HG02798 (cell line): ENCODE results near the gene DCBLD1.

Experiments
- ATAC-seq: cut with Tn5 transposase; IDR thresholded peaks from one replicate; pipeline ENCODE4 v1.9.1; 2021; ENCODE audit warnings: mild to moderate bottlenecking; ENCODE audit not compliant: unreplicated experiment, poor library complexity

The DCBLD1 gene

GRCh38 chr6:117550078-117550600 lies 67.7 kb downstream of the DCBLD1 start:
- no peak for ATAC-seq

DNA sequence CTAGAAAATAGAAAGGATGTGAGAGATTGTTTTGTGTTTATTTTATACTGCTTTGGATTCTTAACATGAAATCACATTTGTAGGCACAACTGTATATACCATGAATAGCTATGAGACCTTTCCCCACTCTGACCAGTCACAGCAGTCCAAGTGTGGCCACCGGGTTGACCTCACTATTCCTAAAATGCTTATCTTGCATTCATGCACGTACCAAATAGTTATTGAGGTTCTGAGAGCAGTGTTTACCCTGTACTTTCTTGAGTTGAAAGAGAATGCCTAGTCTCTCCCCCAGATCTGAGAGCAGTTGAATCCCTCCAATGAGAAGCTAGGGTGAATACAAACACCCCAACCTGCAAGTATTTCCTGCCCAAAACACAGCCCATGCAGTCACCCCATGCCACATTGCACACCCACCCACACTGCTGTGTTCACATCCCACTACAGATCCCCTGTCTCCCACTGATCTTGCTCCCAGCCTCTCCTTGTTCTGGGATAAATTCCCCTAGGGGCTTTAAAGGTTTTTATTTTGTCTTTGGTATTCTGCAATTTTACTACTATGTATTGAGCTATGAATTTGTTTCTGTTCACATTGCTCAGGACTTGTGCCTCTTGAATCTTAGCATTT lies 68.3 kb downstream of the DCBLD1 start:
- no peak for ATAC-seq

GRCh38 chr6:117552618-117553017 lies 70.1 kb downstream of the DCBLD1 start:
- ATAC-seq, result no peak

- ATAC-seq, result no peak
Measured at GRCh38 chr6:117553142-117553541, 70.7 kb downstream of the DCBLD1 start.

GRCh38 chr6:117555262-117555849 lies 72.9 kb downstream of the DCBLD1 start:
- ATAC-seq, result no peak

DNA sequence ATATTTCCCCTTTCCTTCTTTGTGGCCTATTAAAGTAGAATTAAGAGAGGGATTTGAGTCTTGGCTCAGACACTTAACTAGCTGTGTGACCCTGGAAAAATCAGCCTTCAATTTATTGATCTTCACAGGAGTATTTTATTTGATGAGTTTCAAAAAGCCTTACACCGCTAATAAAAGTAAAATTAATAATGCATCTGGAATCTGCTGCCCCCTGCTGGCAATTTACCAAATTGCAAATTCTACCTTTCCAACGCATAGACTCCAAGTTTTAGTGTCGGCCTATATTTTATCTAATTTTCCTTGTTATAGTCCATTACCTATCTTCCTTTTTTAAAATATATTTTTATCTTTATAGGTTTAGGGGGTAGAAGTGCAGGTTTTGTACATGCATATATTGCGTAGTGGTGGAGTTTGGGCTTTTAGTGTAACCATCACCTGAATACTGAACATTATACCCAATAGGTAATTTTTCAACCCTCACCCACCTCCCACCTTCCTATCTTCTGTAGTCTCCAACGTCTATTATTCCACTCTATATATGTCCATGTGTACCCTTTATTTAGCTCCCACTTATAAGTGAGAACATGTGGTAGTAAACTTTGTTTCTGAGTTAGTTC lies 73.5 kb downstream of the DCBLD1 start:
- ATAC-seq, result peak; percentile 44

DNA sequence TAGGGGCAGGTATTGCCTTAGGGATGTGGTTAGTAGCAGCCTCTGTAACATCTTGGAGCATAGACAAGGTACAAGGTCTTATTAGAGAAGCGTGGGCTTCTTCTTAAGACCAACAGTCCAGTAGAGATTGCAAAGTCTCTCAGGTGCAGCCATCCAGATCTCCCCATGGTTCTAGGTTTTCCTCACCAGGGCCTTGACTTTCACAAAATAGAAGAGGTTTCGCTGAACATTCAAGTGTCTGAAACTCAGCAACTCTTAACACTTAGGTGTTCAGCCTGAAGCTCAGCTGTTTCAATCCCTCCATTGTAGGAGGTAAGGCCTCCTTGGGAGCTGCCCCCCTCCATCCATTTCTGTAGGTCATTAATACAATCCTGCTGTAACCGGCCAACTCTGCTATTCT lies 75.5 kb downstream of the DCBLD1 start:
- no peak for ATAC-seq

DNA sequence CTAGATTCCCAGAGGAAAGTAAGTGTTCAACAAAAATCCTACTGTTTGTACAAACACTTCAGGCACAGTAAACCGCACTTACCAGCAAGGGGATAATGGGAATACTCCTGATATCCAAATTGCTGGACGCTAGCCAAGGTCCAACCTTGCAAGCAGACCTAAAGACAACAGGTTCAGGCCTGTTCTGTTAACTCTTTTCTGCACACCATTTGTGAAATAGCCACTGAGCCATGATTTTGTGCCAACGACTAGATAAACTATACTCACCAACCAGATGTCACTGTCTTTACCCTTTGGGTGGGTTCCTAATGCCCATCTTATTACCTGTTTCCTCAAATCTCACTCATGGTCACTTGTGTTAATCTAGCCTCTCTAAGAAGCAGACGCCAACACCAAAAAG lies 76.3 kb downstream of the DCBLD1 start:
- no peak for ATAC-seq

GRCh38 chr6:117559299-117559698 lies 76.8 kb downstream of the DCBLD1 start:
- no peak for ATAC-seq

DNA sequence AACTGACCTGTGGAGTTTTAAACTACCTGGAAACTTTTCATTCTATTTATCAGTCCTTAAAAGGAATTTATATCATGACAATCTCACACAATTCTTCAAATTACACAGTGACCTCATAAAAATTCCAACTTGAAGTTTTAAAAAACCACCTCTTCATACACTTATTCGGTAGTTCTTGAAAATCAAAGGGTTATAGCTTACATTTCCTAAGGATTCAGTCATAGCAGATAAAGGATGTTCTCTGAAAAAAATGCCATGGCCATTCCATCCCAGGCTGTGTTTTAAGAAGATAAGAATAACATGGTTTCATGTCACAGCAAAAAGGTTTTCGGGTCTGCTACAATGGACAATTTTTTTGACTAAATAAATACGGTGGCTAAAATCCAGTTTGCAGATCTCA lies 78.7 kb downstream of the DCBLD1 start:
- no peak for ATAC-seq

DNA sequence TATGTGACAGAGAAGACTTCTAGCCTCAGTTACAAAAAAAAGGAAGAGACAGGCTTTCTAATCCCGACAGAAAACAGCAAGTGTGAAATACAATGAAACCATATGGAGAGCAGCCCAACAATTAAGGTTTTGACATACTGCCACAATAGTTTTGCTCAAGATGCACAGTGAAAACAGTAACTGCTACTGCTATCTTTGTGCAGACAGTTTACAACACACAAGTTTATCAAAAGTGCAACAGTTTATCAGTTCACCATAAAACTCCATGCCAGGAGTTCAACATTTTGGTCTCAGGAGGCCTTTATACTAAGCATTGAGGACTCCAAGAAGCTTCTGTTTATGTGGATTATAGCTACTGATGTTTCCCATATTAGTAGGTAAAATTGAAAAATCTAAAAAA lies 82.2 kb downstream of the DCBLD1 start:
- no peak for ATAC-seq

DNA sequence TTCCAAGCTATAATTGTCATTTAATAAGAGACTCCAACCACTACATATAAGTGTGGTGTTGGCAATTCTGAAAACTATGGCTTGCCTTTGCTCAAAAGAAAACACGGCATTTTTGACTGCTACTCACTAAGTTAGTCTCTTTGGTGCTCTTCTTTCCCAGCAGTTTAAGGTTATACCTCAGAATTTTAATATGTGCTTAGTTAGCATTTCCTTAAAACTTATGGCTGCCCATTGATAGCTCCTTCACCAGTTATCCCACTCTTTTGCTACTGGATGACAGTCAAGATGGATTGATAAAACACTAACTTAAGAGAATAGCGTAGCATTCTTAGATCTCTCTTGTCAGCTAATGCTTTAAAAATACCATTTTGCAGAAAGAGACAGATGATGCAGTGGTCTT lies 85.8 kb downstream of the DCBLD1 start:
- ATAC-seq, result no peak

- ATAC-seq, result no peak
Measured at GRCh38 chr6:117568831-117569410, 86.4 kb downstream of the DCBLD1 start.

DNA sequence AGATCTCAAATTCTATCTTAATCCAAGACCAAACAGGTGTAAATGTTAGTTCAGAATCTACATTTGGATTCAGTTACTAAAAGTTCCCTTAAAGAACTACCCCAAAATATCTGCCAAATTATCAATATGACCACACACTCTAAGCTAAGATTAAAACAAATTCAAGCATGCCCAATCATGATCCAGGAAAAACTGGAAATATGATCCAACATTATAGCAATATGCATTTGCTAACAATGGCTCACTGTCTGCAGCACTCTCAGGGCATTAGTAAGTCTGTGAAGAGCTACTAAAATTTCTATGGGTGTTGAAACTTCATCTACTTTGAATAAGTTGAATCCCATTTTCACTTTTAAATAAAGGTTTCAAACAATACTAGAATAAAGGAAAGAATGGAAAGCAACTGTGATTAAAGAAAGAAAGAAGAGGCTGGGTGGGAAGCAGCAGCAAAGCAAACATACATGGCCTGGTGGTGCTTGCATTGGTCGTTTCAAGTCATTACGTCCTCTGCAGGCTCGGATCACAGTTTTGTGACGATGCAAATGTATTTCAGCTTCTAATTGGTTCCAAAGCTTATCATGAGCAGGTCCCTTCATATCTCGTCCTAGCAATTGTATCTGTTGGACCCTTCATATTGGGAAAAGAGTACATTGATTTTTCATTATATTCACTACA lies 90.7 kb downstream of the DCBLD1 start:
- ATAC-seq, result no peak

DNA sequence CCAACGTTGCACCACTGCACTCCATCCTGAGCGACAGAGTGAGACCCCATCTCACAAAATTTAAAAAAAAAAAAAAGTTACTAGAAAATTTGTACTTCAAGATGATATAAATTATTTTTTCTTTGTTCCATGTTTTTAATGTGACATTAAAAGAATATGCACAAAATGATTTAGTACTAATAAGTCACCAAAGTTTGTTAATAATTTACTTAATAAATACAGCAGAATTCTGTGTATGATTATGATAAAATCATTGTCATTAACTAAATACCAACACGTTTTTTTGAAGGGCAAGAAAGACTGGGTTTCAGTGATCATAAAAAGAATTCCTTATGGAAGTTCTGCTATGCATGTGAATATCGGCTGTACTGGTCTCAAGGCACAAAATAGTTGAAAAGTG lies 91.7 kb downstream of the DCBLD1 start:
- no peak for ATAC-seq

GRCh38 chr6:117585647-117586046 lies 103.2 kb downstream of the DCBLD1 start:
- ATAC-seq, result no peak

DNA sequence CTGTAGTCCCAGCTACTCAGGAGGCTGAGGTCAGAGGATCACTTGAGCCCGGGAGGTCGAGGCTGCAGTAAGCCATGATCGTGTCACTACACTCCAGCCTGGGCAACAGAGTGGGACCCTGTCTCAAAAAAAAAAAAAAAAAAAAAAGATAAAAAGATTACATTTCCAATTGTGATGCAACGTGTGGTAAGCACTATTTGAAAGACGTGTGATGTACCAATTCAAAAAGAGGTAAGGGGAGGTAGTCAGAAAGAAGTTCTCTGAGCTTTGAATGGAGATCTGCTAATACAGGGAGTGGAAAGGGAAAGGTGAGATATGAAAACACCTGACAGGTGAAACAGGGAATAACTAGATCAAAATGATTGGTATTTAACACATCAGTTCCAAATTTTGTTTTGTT lies 108.0 kb downstream of the DCBLD1 start:
- no peak for ATAC-seq

GRCh38 chr6:117591405-117591804 lies 108.9 kb downstream of the DCBLD1 start:
- ATAC-seq, result no peak

DNA sequence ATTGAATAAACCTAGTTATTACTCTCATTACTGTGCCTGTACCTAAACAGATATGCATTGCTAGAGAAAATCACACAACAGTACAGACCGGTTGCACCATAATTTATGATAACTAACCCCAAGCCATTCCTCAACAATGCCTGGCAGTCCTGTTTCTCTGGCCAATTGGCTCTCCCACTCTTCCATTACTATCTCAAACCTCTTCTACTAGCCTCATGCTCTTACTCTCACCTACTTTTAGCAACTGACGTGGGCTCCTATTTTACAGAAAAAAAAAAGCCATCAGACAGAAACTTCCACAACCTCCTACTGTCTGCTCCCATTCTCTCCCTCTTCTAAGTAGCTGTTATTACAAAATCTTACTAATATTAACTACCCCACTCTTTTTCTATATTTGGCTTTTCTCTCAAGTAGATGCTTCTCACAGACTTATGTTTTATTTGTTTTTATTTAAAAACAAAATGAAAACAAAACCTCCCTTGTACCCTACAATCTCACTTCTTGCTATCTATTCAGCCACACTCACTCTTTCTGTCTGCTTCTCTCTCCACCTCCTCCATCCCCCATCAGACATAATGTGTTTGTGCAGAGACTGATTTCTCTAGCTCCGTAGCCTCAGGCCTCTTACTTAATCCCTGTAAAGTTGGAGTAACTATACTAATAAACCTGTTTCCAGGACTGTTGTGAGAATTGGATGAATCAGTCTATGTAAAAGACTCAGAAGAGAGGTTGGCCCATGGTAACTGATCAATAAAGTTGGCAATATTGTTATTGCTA lies 110.7 kb downstream of the DCBLD1 start:
- no peak for ATAC-seq
